Progenitor cell of endocrine pancreas (in vitro differentiated cells): ENCODE data around the gene ZNF837. TPM values are rescaled to one million over a fixed set of nuclear protein-coding genes. Genes with fewer than 3 reads are reported as not detected.

Source experiments
- DNase-seq: peaks from one replicate; pipeline ENCODE4 v3.0.0; 2021; ENCODE audit warnings: low spot score; ENCODE audit not compliant: unreplicated experiment
- H3K27ac Mint-ChIP-seq: 2 replicates; pipeline ENCODE4 v1.8.0; 2021; ENCODE audit warnings: mild to moderate bottlenecking, moderate library complexity, mixed read lengths
- H3K27me3 Mint-ChIP-seq: 2 replicates; pipeline ENCODE4 v1.8.0; 2021; ENCODE audit warnings: mixed read lengths
- H3K36me3 Mint-ChIP-seq: 2 replicates; pipeline ENCODE4 v1.8.0; 2022; ENCODE audit warnings: mixed read lengths; ENCODE audit not compliant: insufficient read depth
- H3K4me1 Mint-ChIP-seq: 2 replicates; pipeline ENCODE4 v1.8.0; 2021; ENCODE audit warnings: low read depth, mixed read lengths
- H3K4me3 Mint-ChIP-seq: 2 replicates; pipeline ENCODE4 v1.8.0; 2021; ENCODE audit warnings: low read depth, mild to moderate bottlenecking, moderate library complexity, mixed read lengths
- H3K9me3 Mint-ChIP-seq: 2 replicates; pipeline ENCODE4 v1.8.0; 2021; ENCODE audit warnings: low read depth, mixed read lengths
- microRNA-seq: library from miRNA; unstranded; fragments of <30 nt; microRNA quantifications from one replicate; pipeline ENCODE4 v1.1.0, GENCODE V29; 2020; ENCODE audit warnings: borderline number of aligned reads; ENCODE audit not compliant: unreplicated experiment
- total RNA-seq: library from RNA; stranded (reverse); gene quantifications from 2 replicates; pipeline ENCODE4 v1.2.1, GENCODE V29; 2021
- TF ChIP-seq, protein P1 (sequence below): fragments of 200-600 bp; sonication (generic); IDR thresholded peaks from one replicate; pipeline ENCODE4 v1.5.0; 2021; ENCODE audit warnings: antibody characterized with exemption, mild to moderate bottlenecking; ENCODE audit not compliant: unreplicated experiment

The ZNF837 gene
- total RNA-seq, 1 donor from 2014 or later: 6.1 TPM

DNA sequence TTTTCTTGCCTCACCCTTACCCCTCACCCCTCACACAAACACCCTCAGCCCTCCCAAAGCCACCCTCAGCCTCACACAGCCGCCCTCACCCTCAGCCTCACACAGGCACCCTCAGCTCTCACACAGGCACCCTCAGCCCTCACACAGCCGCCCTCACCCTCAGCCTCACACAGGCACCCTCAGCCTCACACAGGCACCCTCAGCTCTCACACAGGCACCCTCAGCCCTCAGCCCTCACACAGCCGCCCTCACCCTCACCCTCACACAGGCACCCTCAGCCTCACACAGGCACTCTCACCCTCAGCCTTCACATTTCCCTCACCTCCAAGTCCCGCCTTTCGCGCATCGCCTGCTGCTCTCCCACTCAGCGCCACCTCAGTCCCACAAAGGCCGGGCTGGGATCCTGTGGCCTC, 54.3 kb downstream of the ZNF837 start:
- Mint-ChIP-seq H3K36me3 (no peaks in the 10 kb centered on the region), H3K4me1 (peaks cover 10% of the 10 kb centered on the region), H3K27me3 (no peaks in the 10 kb centered on the region), H3K4me3 (no peak overlapping the region), H3K9me3 (no peaks in the 10 kb centered on the region), H3K27ac (no peak overlapping the region)
- no peak for DNase-seq
- TF ChIP-seq, protein P1, sequence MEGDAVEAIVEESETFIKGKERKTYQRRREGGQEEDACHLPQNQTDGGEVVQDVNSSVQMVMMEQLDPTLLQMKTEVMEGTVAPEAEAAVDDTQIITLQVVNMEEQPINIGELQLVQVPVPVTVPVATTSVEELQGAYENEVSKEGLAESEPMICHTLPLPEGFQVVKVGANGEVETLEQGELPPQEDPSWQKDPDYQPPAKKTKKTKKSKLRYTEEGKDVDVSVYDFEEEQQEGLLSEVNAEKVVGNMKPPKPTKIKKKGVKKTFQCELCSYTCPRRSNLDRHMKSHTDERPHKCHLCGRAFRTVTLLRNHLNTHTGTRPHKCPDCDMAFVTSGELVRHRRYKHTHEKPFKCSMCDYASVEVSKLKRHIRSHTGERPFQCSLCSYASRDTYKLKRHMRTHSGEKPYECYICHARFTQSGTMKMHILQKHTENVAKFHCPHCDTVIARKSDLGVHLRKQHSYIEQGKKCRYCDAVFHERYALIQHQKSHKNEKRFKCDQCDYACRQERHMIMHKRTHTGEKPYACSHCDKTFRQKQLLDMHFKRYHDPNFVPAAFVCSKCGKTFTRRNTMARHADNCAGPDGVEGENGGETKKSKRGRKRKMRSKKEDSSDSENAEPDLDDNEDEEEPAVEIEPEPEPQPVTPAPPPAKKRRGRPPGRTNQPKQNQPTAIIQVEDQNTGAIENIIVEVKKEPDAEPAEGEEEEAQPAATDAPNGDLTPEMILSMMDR: no peak

DNA sequence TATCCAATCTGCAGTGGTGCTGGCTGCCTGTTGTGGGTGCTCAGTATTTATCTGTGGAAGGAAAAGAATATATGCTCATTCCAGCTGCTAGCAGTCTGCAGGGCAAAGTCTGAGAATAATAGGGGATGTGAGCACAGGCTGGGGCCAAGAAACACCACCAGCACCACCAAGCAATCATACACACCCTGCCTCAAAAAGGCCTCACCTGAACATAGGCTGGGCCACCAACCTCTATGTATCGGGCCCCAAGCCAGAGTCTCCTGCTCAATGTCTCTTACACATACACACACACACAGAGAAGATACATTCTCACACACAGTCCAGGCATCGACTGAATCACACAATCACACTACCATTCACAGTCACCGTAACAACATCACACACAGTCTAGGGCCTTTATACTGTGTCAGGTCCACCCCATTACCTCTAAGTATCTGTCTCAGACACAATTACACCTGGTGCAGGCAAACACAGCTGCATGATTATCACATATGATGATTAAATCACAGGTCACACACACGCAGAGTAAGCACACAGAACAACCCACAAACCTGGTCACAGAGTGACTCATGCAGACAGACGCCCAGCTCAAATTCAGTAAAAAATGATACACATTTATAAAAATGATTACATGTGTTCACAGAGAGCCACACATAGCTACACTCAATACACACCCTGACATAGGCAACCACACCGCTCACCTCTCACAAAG, 55.4 kb downstream of the ZNF837 start:
- no peak overlapping the region for H3K27ac Mint-ChIP-seq
- peaks cover 6% of the 10 kb centered on the region for H3K4me1 Mint-ChIP-seq
- no peak overlapping the region for H3K4me3 Mint-ChIP-seq
- no peak for DNase-seq
- H3K9me3 Mint-ChIP-seq: no peaks in the 10 kb centered on the region
- TF ChIP-seq, protein P1: no peak
- no peaks in the 10 kb centered on the region for H3K27me3 Mint-ChIP-seq
- H3K36me3 Mint-ChIP-seq: no peaks in the 10 kb centered on the region

DNA sequence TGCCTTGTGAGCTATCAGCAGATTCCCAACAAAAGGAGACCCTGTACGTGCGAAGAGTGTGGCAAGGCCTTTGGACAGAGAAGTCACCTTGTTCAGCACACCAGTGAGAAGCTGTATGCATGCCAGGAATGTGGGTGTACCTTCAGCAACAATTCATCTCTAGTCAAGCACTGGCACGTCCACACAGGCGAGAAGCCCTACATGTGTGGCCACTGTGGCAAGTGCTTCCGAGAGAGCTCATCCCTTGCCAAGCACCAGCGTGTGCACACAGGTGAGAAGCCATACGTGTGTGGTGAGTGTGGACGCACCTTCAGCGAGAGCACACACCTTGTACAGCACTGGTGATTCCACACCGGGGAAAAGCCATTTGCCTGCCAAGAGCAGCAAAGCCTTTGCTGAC, 61.6 kb downstream of the ZNF837 start:
- Mint-ChIP-seq H3K27ac (no peak overlapping the region), H3K4me1 (no peaks in the 10 kb centered on the region), H3K4me3 (no peak overlapping the region), H3K36me3 (peaks cover 4% of the 10 kb centered on the region), H3K27me3 (no peaks in the 10 kb centered on the region), H3K9me3 (no peaks in the 10 kb centered on the region)
- no peak for DNase-seq
- TF ChIP-seq, protein P1: no peak

DNA sequence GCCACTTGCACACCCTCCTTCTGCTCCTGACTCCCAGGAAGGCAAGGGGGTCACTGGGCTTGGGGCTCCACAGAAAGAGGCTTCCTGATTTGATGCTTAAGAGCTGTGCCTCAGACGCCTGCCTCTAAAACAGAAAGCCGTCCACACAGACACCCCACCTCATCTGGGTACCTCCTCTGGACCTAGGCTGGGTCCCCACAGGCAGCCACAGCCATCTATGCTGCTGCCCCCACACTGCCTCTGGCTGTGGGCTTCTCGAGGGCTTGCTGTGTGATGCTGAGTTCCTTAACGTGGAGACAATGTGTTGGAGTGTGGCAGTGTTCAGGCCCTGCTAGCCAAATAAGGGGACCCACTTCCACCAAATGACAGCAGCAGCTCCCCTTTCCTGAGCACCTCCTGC, 62.5 kb downstream of the ZNF837 start:
- Mint-ChIP-seq H3K4me3 (no peak overlapping the region), H3K27ac (no peak overlapping the region), H3K4me1 (no peaks in the 10 kb centered on the region), H3K9me3 (no peaks in the 10 kb centered on the region), H3K36me3 (peaks cover 9% of the 10 kb centered on the region), H3K27me3 (no peaks in the 10 kb centered on the region)
- TF ChIP-seq, protein P1: no peak
- no peak for DNase-seq

Small RNAs within 50 kb of the gene (microRNA-seq; reads per million reads assigned to microRNA genes)
- gene MIR4754 (not detected), gene MIR6806 (not detected)

Other genes with a start within 250 kb of the ZNF837 start
- gene ZNF329, start 230.2 kb downstream of the ZNF837 start, total RNA-seq: 15.3 and 17.0 TPM in 2 replicates
- gene ZNF274, start 198.0 kb downstream of the ZNF837 start, total RNA-seq: 26.1 and 29.0 TPM in 2 replicates
- 61.0 and 70.5 TPM in 2 replicates for gene ZNF544, start 152.1 kb downstream of the ZNF837 start, total RNA-seq
- gene ZNF8, start 102.1 kb downstream of the ZNF837 start, total RNA-seq: 18.1 and 18.2 TPM in 2 replicates
- gene ERVK3-1, start 75.7 kb downstream of the ZNF837 start, total RNA-seq: 41.3 and 46.2 TPM in 2 replicates
- 4.6 TPM in 2 replicates for gene ZSCAN22, start 54.0 kb downstream of the ZNF837 start, total RNA-seq
- 3.9 and 4.6 TPM in 2 replicates for gene A1BG, start 27.5 kb downstream of the ZNF837 start, total RNA-seq
- 11.7 and 13.4 TPM in 2 replicates for gene ZNF497, start 18.3 kb downstream of the ZNF837 start, total RNA-seq
- gene RPS5, start 6.2 kb upstream of the ZNF837 start, total RNA-seq: 1,006 and 1,040 TPM in 2 replicates
- 0.42 TPM in 1 of 2 replicates, not detected in the other for gene RNF225, start 14.6 kb upstream of the ZNF837 start, total RNA-seq
- gene ZNF584, start 27.6 kb upstream of the ZNF837 start, total RNA-seq: 16.7 and 18.2 TPM in 2 replicates
- gene ZNF132, start 59.1 kb upstream of the ZNF837 start, total RNA-seq: 3.5 TPM in 2 replicates
- gene ZNF324B, start 70.6 kb upstream of the ZNF837 start, total RNA-seq: 10.1 and 11.2 TPM in 2 replicates
- gene ZNF324, start 86.0 kb upstream of the ZNF837 start, total RNA-seq: 12.9 and 14.7 TPM in 2 replicates
- gene ZNF446, start 95.3 kb upstream of the ZNF837 start, total RNA-seq: 17.7 and 19.4 TPM in 2 replicates
- gene SLC27A5, start 131.0 kb upstream of the ZNF837 start, total RNA-seq: 9.4 and 9.9 TPM in 2 replicates
- gene ZBTB45, start 138.8 kb upstream of the ZNF837 start, total RNA-seq: 22.3 and 22.7 TPM in 2 replicates
- 699 and 731 TPM in 2 replicates for gene TRIM28, start 163.0 kb upstream of the ZNF837 start, total RNA-seq
- 72.2 and 81.5 TPM in 2 replicates for gene CHMP2A, start 174.1 kb upstream of the ZNF837 start, total RNA-seq
- gene UBE2M, start 177.6 kb upstream of the ZNF837 start, total RNA-seq: 73.0 and 80.4 TPM in 2 replicates
- gene MZF1, start 192.3 kb upstream of the ZNF837 start, total RNA-seq: 70.9 and 71.3 TPM in 2 replicates